Stimulated activated naive CD8-positive, alpha-beta T cell treated with anti-CD3 and anti-CD28 coated beads, Interleukin-15, Interleukin-2, amounts not matched to agents 100 U/mL and 50 U/mL, for 24 hours (primary cell): ENCODE results near the gene IRF8.
A peak's percentile ranks its signal among the peaks of the same experiment; 100 is the strongest.

Experiments
- ATAC-seq: fragments of 150-1000 bp; cut with Tn5 transposase; one replicate; pipeline ENCODE4 v1.10.0; 2021
- DNase-seq: peaks from one replicate; pipeline ENCODE4 v3.0.0; 2021

IRF8 gene

GRCh38 chr16:85959686-85960085, 60.7 kb downstream of the IRF8 start:
- ATAC-seq (no peak), DNase-seq (no peak)

- ATAC-seq (no peak), DNase-seq (no peak)
Observed at GRCh38 chr16:85960486-85961046, 61.6 kb downstream of the IRF8 start.

GRCh38 chr16:85961988-85962915, 63.3 kb downstream of the IRF8 start:
- ATAC-seq (no peak), DNase-seq (no peak)

GRCh38 chr16:85963753-85964285, 64.9 kb downstream of the IRF8 start:
- ATAC-seq (no peak), DNase-seq (no peak)

- DNase-seq (no peak), ATAC-seq (no peak)
Observed at GRCh38 chr16:85965125-85965524, 66.2 kb downstream of the IRF8 start.

GRCh38 chr16:85967111-85967510, 68.1 kb downstream of the IRF8 start:
- ATAC-seq, result no peak

GRCh38 chr16:85968041-85968920, 69.3 kb downstream of the IRF8 start:
- DNase-seq, result no peak
- no peak for ATAC-seq

More at GRCh38 chr16:85967111-85967510, 68.1 kb downstream of the IRF8 start:
- no peak for DNase-seq

GRCh38 chr16:85969159-85969558, 70.2 kb downstream of the IRF8 start:
- DNase-seq (no peak), ATAC-seq (peak; percentile 70)

GRCh38 chr16:85969591-85969990, 70.6 kb downstream of the IRF8 start:
- peak; percentile 50 for ATAC-seq

GRCh38 chr16:85970016-85970733, 71.2 kb downstream of the IRF8 start:
- ATAC-seq, result no peak
- no peak for DNase-seq

More at GRCh38 chr16:85969591-85969990, 70.6 kb downstream of the IRF8 start:
- no peak for DNase-seq

- ATAC-seq (no peak), DNase-seq (no peak)
Observed at GRCh38 chr16:85970738-85971137, 71.8 kb downstream of the IRF8 start.
